Neural cell (in vitro differentiated cells): ENCODE data around the gene ARHGEF19.

ENCODE experiments used
- CTCF ChIP-seq: fragments of 450-650 bp; IDR thresholded peaks from 2 replicates; pipeline ENCODE4 v1.5.1; 2014; ENCODE audit warnings: antibody characterized with exemption, mild to moderate bottlenecking, moderate library complexity; ENCODE audit not compliant: poor library complexity, severe bottlenecking
- EP300 ChIP-seq: fragments of 450-650 bp; conservative IDR thresholded peaks from 2 replicates; pipeline ENCODE4 v1.6.1; 2014; ENCODE audit warnings: antibody characterized with exemption, mild to moderate bottlenecking, moderate library complexity; ENCODE audit not compliant: poor library complexity, severe bottlenecking
- EZH2 ChIP-seq: fragments of 200-600, 300-800 bp; shearing (Covaris generic), sonication (generic); IDR thresholded peaks from 2 replicates; pipeline ENCODE4 v1.6.1; 2014; ENCODE audit warnings: antibody characterized with exemption, low read length, borderline replicate concordance, mild to moderate bottlenecking; ENCODE audit not compliant: insufficient read depth, poor library complexity, severe bottlenecking
- MXI1 ChIP-seq: fragments of 450-650 bp; conservative IDR thresholded peaks from 2 replicates; pipeline ENCODE4 v1.6.1; 2014; ENCODE audit warnings: antibody characterized with exemption, mild to moderate bottlenecking; ENCODE audit not compliant: poor library complexity, severe bottlenecking
- POLR2AphosphoS5 ChIP-seq: IDR thresholded peaks from 2 replicates; pipeline ENCODE4 v1.6.1; 2012
- RAD21 ChIP-seq: fragments of 450-650 bp; conservative IDR thresholded peaks from 2 replicates; pipeline ENCODE4 v1.6.1; 2014; ENCODE audit warnings: antibody characterized with exemption, mild to moderate bottlenecking, moderate library complexity
- REST ChIP-seq: IDR thresholded peaks from 2 replicates; pipeline ENCODE4 v1.6.1; 2012; ENCODE audit warnings: borderline replicate concordance
- TAF1 ChIP-seq: IDR thresholded peaks from 2 replicates; pipeline ENCODE4 v1.6.1; 2012; ENCODE audit warnings: low read depth

GRCh38 chr1:16152481-16153087 lies 59.9 kb downstream of the ARHGEF19 start:
- no peak for TF ChIP-seq EZH2
- TF ChIP-seq CTCF, result no peak
- no peak for TF ChIP-seq RAD21
- no peak for TF ChIP-seq POLR2AphosphoS5
- no peak for TF ChIP-seq MXI1
- TF ChIP-seq REST, result no peak
- TF ChIP-seq EP300, result no peak
- TF ChIP-seq TAF1, result no peak
